ENCODE data around the gene CELF4. TPM values are rescaled to one million over a fixed set of nuclear protein-coding genes. Genes with fewer than 3 reads are reported as not detected.
A peak's percentile ranks its signal among the peaks of the same experiment; 100 is the strongest.

CELF4 gene
- total and polyA plus RNA-seq, 2 of the 4 experiments (the other 2 are of a cell fraction), result not detected

- Histone ChIP-seq H3K23ac (ENCODE audit: low read depth, low read length) (no peak overlapping the region), H2BK5ac (ENCODE audit: low read depth, low read length, poor library complexity, severe bottlenecking) (no peak overlapping the region), H3K9me1 (ENCODE audit: insufficient read depth, low read length) (peaks cover 3% of the 10 kb centered on the region; the same call in 1 of the 2 replicates), H4K20me1 (ENCODE audit: insufficient read depth, low read length) (no peaks in the 10 kb centered on the region), H2BK15ac (ENCODE audit: low read depth, low read length) (no peak overlapping the region), H3K4ac (ENCODE audit: low read depth, low read length) (no peak overlapping the region), H4K5ac (ENCODE audit: low read depth, low read length) (no peak overlapping the region; the same call in 1 of the 2 replicates), H3K4me1 (ENCODE audit: control insufficient read depth, insufficient read depth, low read length) (peaks cover 23% of the 10 kb centered on the region), H2AK5ac (ENCODE audit: low read depth, low read length) (no peak overlapping the region), H3K79me1 (ENCODE audit: low read depth in 1 of 2, low read length in 2 of 2) (no peaks in the 10 kb centered on the region), H3K56ac (ENCODE audit: extremely low read depth, insufficient read depth, low read length) (no peak overlapping the region), H2AFZ (replicated peaks; ENCODE audit: low read length, poor library complexity) (no peak overlapping the region), H3K14ac (replicated peaks; ENCODE audit: low read depth, low read length) (no peak overlapping the region), H2BK20ac (ENCODE audit: low read depth, low read length) (no peak overlapping the region), H3K27ac (ENCODE audit: insufficient read depth, low read length) (no peak overlapping the region), H3K36me3 (ENCODE audit: control insufficient read depth, insufficient read depth, low read length) (no peaks in the 10 kb centered on the region), H3K4me3 (ENCODE audit: insufficient read depth, low read depth, low read length) (no peak overlapping the region), H3K9me3 (ENCODE audit: control insufficient read depth, insufficient read depth, low read length) (no peaks in the 10 kb centered on the region), H3K9ac (ENCODE audit: low read depth, low read length) (no peak overlapping the region), H4K8ac (ENCODE audit: low read depth in 2 of 2, low read length in 2 of 2) (no peak overlapping the region), H2BK120ac (ENCODE audit: low read depth, low read length) (peak overlapping the region; percentile 57; the same call in 1 of the 2 replicates), H3K27me3 (ENCODE audit: control insufficient read depth, insufficient read depth, low read length) (peaks cover 4% of the 10 kb centered on the region; the same call in 1 of the 2 replicates), H3K4me2 (ENCODE audit: low read depth, low read length) (no peak overlapping the region), H4K91ac (ENCODE audit: insufficient read depth, low read depth, low read length) (no peak overlapping the region), H3K18ac (ENCODE audit: low read depth, low read length) (no peak overlapping the region; the same call in 1 of the 2 replicates), H2AK9ac (replicated peaks; ENCODE audit: low read depth, low read length, poor library complexity) (no peak overlapping the region)
- TF ChIP-seq BHLHE40 (IDR thresholded peaks at IDR 0.05; ENCODE audit: low read depth, low read length) (no peak), NFE2L2 (IDR thresholded peaks at IDR 0.05; ENCODE audit: low read depth, low read length) (no peak)
- dilution Hi-C loops (cut with HindIII; ENCODE audit: low sequenced_read_pairs, unreplicated experiment) (no loop called here), in situ Hi-C loops (cut with MboI; ENCODE audit: low sequenced_read_pairs) (loop anchor here (10.0 kb wide), 1 partner anchor 47 kb away; no protein-coding TSS in a partner anchor), intact Hi-C loops (cut with micrococcal nuclease) (no loop called here)
- DNase-seq (no peak), ATAC-seq (ENCODE audit: low read depth) (no peak)
- BruUV-seq (replicated peaks), result no TSS peak
- CTCF ChIA-PET, result no interaction called here
- no CpG with 5 or more reads among the region's 6 CpGs for WGBS, 2 experiments (ENCODE audit: extremely low coverage in 2 of 2, insufficient read length in 1 of 2)
- POLR2A ChIA-PET (ENCODE audit: unreplicated experiment), result no interaction called here
These were observed 167.8 kb downstream of the CELF4 start for GRCh38 chr18:37397814-37398213.
